Hepatocyte (in vitro differentiated cells): ENCODE results near the gene PIGB.

Experiments used
- CTCF ChIP-seq: fragments of 200-600 bp; sonication (generic); IDR thresholded peaks from 2 replicates; pipeline ENCODE4 v1.5.1; 2016; ENCODE audit warnings: antibody characterized with exemption, mild to moderate bottlenecking; ENCODE audit not compliant: poor library complexity
- EZH2phosphoT487 ChIP-seq: fragments of 200-600 bp; sonication (generic); IDR thresholded peaks from one replicate; pipeline ENCODE4 v1.6.1; 2018; ENCODE audit warnings: antibody characterized with exemption, mild to moderate bottlenecking, low read depth, moderate library complexity; ENCODE audit not compliant: unreplicated experiment, severe bottlenecking

- TF ChIP-seq CTCF (no peak), EZH2phosphoT487 (no peak)
Measured at GRCh38 chr15:55279746-55280351, 39.2 kb upstream of the PIGB start.
